ENCODE data around the gene SPOCK1.

The SPOCK1 gene

DNA sequence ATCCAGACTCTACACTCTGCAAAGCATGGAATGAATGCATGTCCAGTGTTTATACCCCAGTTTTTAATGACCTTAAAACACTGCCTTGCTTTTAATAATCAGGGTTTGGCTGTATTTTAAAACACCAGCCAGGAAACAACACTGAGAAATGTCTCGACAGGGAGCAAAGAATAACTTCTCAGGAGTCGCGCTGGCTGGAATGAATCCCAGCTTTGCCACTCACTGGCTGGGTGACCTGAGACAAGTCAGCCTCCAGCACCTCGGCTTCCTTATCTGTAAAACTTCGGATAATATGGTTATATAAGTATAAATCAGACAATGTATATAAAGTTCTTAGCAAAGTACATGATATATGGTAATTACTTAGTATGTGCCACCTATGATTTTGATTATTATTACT, 505.0 kb downstream of the SPOCK1 start:
- no peak overlapping the region for H3K4me3 ChIP-seq (ENCODE audit: control insufficient read depth, low read depth, low read length)
- TF ChIP-seq, protein P1, sequence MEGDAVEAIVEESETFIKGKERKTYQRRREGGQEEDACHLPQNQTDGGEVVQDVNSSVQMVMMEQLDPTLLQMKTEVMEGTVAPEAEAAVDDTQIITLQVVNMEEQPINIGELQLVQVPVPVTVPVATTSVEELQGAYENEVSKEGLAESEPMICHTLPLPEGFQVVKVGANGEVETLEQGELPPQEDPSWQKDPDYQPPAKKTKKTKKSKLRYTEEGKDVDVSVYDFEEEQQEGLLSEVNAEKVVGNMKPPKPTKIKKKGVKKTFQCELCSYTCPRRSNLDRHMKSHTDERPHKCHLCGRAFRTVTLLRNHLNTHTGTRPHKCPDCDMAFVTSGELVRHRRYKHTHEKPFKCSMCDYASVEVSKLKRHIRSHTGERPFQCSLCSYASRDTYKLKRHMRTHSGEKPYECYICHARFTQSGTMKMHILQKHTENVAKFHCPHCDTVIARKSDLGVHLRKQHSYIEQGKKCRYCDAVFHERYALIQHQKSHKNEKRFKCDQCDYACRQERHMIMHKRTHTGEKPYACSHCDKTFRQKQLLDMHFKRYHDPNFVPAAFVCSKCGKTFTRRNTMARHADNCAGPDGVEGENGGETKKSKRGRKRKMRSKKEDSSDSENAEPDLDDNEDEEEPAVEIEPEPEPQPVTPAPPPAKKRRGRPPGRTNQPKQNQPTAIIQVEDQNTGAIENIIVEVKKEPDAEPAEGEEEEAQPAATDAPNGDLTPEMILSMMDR (IDR thresholded peaks at IDR 0.05; ENCODE audit: control insufficient read depth, insufficient read depth, low read depth, low read length, missing control alignments), result no peak
- DNase-seq (ENCODE audit: low read depth), result no peak

DNA sequence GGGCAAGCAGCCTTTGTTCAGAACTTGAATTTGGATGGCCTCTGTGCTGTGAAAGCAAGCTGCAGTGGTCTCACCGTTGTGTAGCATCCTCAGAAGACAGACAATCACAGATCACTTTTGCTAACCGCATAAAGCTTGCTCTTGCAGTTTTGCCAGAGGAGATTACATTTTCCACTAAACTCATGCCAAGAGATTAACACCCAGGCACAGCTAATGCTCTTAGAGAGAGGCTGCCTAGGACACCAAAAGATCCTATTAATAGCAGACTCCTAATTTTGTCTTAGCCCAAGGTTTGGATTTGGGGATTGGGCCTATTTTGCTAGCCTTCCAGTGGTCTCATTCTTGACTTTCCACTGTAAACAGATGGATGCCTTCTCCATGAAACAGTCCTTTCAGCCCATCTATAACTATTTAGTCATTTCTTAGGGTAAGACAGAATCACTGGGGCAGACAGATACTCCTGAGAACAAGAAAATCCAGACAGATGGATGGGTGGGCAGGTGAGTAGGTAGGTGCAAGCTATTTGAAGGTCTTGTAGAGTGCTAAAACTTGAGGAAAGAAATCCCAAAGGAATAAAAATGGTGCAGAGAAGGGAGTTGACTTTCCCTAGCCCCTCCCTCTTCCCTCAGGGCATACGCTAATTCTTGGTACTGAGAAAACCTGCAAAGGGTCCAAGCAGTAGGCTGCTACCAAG, 506.2 kb downstream of the SPOCK1 start:
- TF ChIP-seq, protein P1 (IDR thresholded peaks at IDR 0.05; ENCODE audit: control insufficient read depth, insufficient read depth, low read depth, low read length, missing control alignments), result no peak
- no peak overlapping the region for H3K4me3 ChIP-seq (ENCODE audit: control insufficient read depth, low read depth, low read length)
- no peak for DNase-seq (ENCODE audit: low read depth)

- DNase-seq (ENCODE audit: low read depth), result no peak
- TF ChIP-seq, protein P1 (IDR thresholded peaks at IDR 0.05; ENCODE audit: control insufficient read depth, insufficient read depth, low read depth, low read length, missing control alignments), result no peak
- H3K4me3 ChIP-seq (ENCODE audit: control insufficient read depth, low read depth, low read length), result no peak overlapping the region
Measured at GRCh38 chr5:136985785-136986475, 513.2 kb downstream of the SPOCK1 start.

GRCh38 chr5:136984772-136985446, 514.2 kb downstream of the SPOCK1 start:
- TF ChIP-seq, protein P1 (IDR thresholded peaks at IDR 0.05; ENCODE audit: control insufficient read depth, insufficient read depth, low read depth, low read length, missing control alignments), result no peak
- no peak overlapping the region for H3K4me3 ChIP-seq (ENCODE audit: control insufficient read depth, low read depth, low read length)
- DNase-seq (ENCODE audit: low read depth), result no peak

- TF ChIP-seq, protein P1 (IDR thresholded peaks at IDR 0.05; ENCODE audit: control insufficient read depth, insufficient read depth, low read depth, low read length, missing control alignments), result no peak
- DNase-seq (ENCODE audit: low read depth), result no peak
- H3K4me3 ChIP-seq (ENCODE audit: control insufficient read depth, low read depth, low read length), result no peak overlapping the region
Measured at GRCh38 chr5:136981936-136982335, 517.2 kb downstream of the SPOCK1 start.

- DNase-seq (ENCODE audit: low read depth), result no peak
- TF ChIP-seq, protein P1 (IDR thresholded peaks at IDR 0.05; ENCODE audit: control insufficient read depth, insufficient read depth, low read depth, low read length, missing control alignments), result no peak
- no peak overlapping the region for H3K4me3 ChIP-seq (ENCODE audit: control insufficient read depth, low read depth, low read length)
Measured at GRCh38 chr5:136979131-136979530, 520.0 kb downstream of the SPOCK1 start.
